IMR-90 (cell line): ENCODE results near the gene HMGN1. TPM values are rescaled to one million over a fixed set of nuclear protein-coding genes. Genes with fewer than 3 reads are reported as not detected.

ENCODE experiments used
- ATAC-seq: fragments of 200-7000 bp; cut with Tn5 transposase; 2 replicates; pipeline ENCODE4 v1.9.1; 2020; ENCODE audit warnings: low read depth, mild to moderate bottlenecking, moderate library complexity
- BruUV-seq: library from RNA; stranded (reverse); fragments of 400-500 nt; replicated peaks from 2 replicates; lab custom pipeline; 2021; lab: Mats Ljungman, UMichigan
- CTCF ChIA-PET: fragments of 300-600 bp; formaldehyde crosslinking; extraction: SDS; loops from one replicate; lab custom pipeline; 2021; ENCODE audit warnings: antibody characterized with exemption; lab: Yijun Ruan, JAX
- POLR2A ChIA-PET: fragments of 300-600 bp; sonication (Branson Sonifier 250); formaldehyde crosslinking; loops from one replicate; lab custom pipeline; 2022; ENCODE audit warnings: antibody characterized with exemption; ENCODE audit not compliant: unreplicated experiment; lab: Charles Lee
- DNase-seq: peaks from one replicate; pipeline ENCODE4 v3.0.0; 2013
- H2AFZ ChIP-seq: replicated peaks from 2 replicates; pipeline ENCODE3; 2013; ENCODE audit warnings: low read length, mild to moderate bottlenecking; ENCODE audit not compliant: poor library complexity
- H2AK5ac ChIP-seq: 2 replicates; pipeline ENCODE4 v1.6.1; 2013; ENCODE audit warnings: low read depth, low read length, inconsistent platforms
- H2AK9ac ChIP-seq: replicated peaks from 2 replicates; pipeline ENCODE3; 2013; ENCODE audit warnings: mild to moderate bottlenecking, low read depth, low read length, moderate library complexity; ENCODE audit not compliant: poor library complexity
- H2BK120ac ChIP-seq: 2 replicates; pipeline ENCODE4 v1.6.1; 2013; ENCODE audit warnings: low read depth, low read length, inconsistent platforms
- H2BK15ac ChIP-seq: 3 replicates; pipeline ENCODE4 v1.6.1; 2013; ENCODE audit warnings: low read depth, low read length, inconsistent platforms
- H2BK20ac ChIP-seq: 2 replicates; pipeline ENCODE4 v1.6.1; 2013; ENCODE audit warnings: low read depth, mild to moderate bottlenecking, inconsistent platforms, low read length, moderate library complexity
- H2BK5ac ChIP-seq: 2 replicates; pipeline ENCODE4 v1.6.1; 2013; ENCODE audit warnings: mild to moderate bottlenecking, low read depth, low read length, inconsistent platforms; ENCODE audit not compliant: poor library complexity, severe bottlenecking
- H3K14ac ChIP-seq: replicated peaks from 2 replicates; pipeline ENCODE4 v1.6.1; 2013; ENCODE audit warnings: low read depth, low read length, inconsistent platforms
- H3K18ac ChIP-seq: 2 replicates; pipeline ENCODE4 v1.6.1; 2013; ENCODE audit warnings: low read depth, low read length, control low read depth
- H3K23ac ChIP-seq: 2 replicates; pipeline ENCODE4 v1.6.1; 2013; ENCODE audit warnings: low read depth, low read length, inconsistent platforms
- H3K27ac ChIP-seq: 2 replicates; pipeline ENCODE4 v1.5.1; 2013; ENCODE audit warnings: mild to moderate bottlenecking, control low read depth, low read length; ENCODE audit not compliant: insufficient read depth
- H3K27me3 ChIP-seq: 2 replicates; pipeline ENCODE4 v1.6.1; 2013; ENCODE audit warnings: low read length; ENCODE audit not compliant: control insufficient read depth, insufficient read depth
- H3K36me3 ChIP-seq: 2 replicates; pipeline ENCODE4 v1.6.1; 2013; ENCODE audit warnings: low read length, mixed read lengths; ENCODE audit not compliant: control insufficient read depth, insufficient read depth
- H3K4ac ChIP-seq: 2 replicates; pipeline ENCODE4 v1.6.1; 2013; ENCODE audit warnings: low read depth, low read length, inconsistent platforms
- H3K4me1 ChIP-seq: 2 replicates; pipeline ENCODE4 v1.6.1; 2013; ENCODE audit warnings: low read length, mixed read lengths; ENCODE audit not compliant: control insufficient read depth, insufficient read depth
- H3K4me2 ChIP-seq: 2 replicates; pipeline ENCODE4 v1.6.1; 2013; ENCODE audit warnings: low read depth, mild to moderate bottlenecking, control low read depth, low read length, moderate library complexity
- H3K4me3 ChIP-seq: 2 replicates; pipeline ENCODE4 v1.5.1; 2013; ENCODE audit warnings: low read depth, mild to moderate bottlenecking, control low read depth, low read length, moderate library complexity; ENCODE audit not compliant: insufficient read depth
- H3K56ac ChIP-seq: 2 replicates; pipeline ENCODE4 v1.6.1; 2013; ENCODE audit warnings: low read length, inconsistent platforms; ENCODE audit not compliant: insufficient read depth; ENCODE audit errors: extremely low read depth
- H3K79me1 ChIP-seq, 2 experiments: 2 replicates each; pipeline ENCODE4 v1.6.1; 2013; ENCODE audit warnings: low read length in 2 of 2, inconsistent platforms in 1 of 2, low read depth in 1 of 2
- H3K9ac ChIP-seq: 2 replicates; pipeline ENCODE4 v1.6.1; 2013; ENCODE audit warnings: low read depth, low read length, control low read depth
- H3K9me1 ChIP-seq: 2 replicates; pipeline ENCODE4 v1.6.1; 2013; ENCODE audit warnings: low read length, inconsistent platforms; ENCODE audit not compliant: insufficient read depth
- H3K9me3 ChIP-seq: 2 replicates; pipeline ENCODE4 v1.6.1; 2013; ENCODE audit warnings: low read length; ENCODE audit not compliant: control insufficient read depth, insufficient read depth
- H4K20me1 ChIP-seq: 2 replicates; pipeline ENCODE4 v1.6.1; 2013; ENCODE audit warnings: low read length, inconsistent platforms; ENCODE audit not compliant: insufficient read depth
- H4K5ac ChIP-seq: 2 replicates; pipeline ENCODE4 v1.6.1; 2013; ENCODE audit warnings: mild to moderate bottlenecking, low read depth, low read length, control low read depth
- H4K8ac ChIP-seq, 2 experiments: 2 replicates each; pipeline ENCODE4 v1.6.1; 2013; ENCODE audit warnings: low read depth in 2 of 2, low read length in 2 of 2, control low read depth in 1 of 2, inconsistent platforms in 1 of 2
- H4K91ac ChIP-seq: 2 replicates; pipeline ENCODE4 v1.6.1; 2013; ENCODE audit warnings: low read depth, low read length, inconsistent platforms; ENCODE audit not compliant: insufficient read depth
- BHLHE40 ChIP-seq: fragments of 150-350 bp; IDR thresholded peaks from 2 replicates; pipeline ENCODE4 v1.6.1; 2016; ENCODE audit warnings: mild to moderate bottlenecking, low read depth, low read length
- CHD1 ChIP-seq: IDR thresholded peaks from 2 replicates; pipeline ENCODE4 v1.6.1; 2012; ENCODE audit warnings: low read depth, low read length, improper control_type of control experiment
- WGBS, 2 experiments: methylation state at CpG; one replicate each; pipeline versions ENCODE4 v1.1.5 to v1.1.7; 2013; ENCODE audit warnings: missing lambda C conversion rate in 2 of 2; ENCODE audit not compliant: insufficient read length in 1 of 2; ENCODE audit errors: extremely low coverage in 2 of 2; 5-methylcytosine and 5-hydroxymethylcytosine counted together
- dilution Hi-C: fragments of 300-500 bp; cut with HindIII; formaldehyde crosslinking; loops from one replicate; pipeline ENCODE4 v1.14.3; 2018; ENCODE audit warnings: low sequenced_read_pairs; ENCODE audit not compliant: unreplicated experiment
- in situ Hi-C: fragments of 300-500 bp; cut with MboI; formaldehyde crosslinking; loops from 3 replicates; pipeline ENCODE4 v1.14.3; 2019; ENCODE audit warnings: low sequenced_read_pairs, inconsistent platforms, mixed read lengths
- intact Hi-C: fragments of 100-400 bp; cut with micrococcal nuclease; formaldehyde crosslinking; loops from 2 replicates; pipeline ENCODE4 v1.10.0; 2022
- polyA plus RNA-seq, 3 experiments: library from polyadenylated mRNA; depleted of rRNA; stranded (reverse); fragments of >200 nt; gene quantifications; 2 replicates each; pipeline ENCODE4 v1.2.3, GENCODE V29; 2012; ENCODE audit warnings: low replicate concordance in 1 of 3
- total RNA-seq: library from RNA; depleted of rRNA; stranded (reverse); fragments of >200 nt; gene quantifications from 2 replicates; pipeline ENCODE4 v1.2.3, GENCODE V29; 2012

HMGN1 gene
- total and polyA plus RNA-seq, 2 of the 4 experiments (the other 2 are of a cell fraction): 55.2 to 155 TPM

GRCh38 chr21:39325458-39325857, 23.4 kb downstream of the HMGN1 start:
- Histone ChIP-seq H3K4me2 (no peak overlapping the region), H2AK9ac (no peak overlapping the region), H2BK5ac (no peak overlapping the region), H3K4ac (no peak overlapping the region), H3K9ac (no peak overlapping the region), H2AFZ (no peak overlapping the region), H4K5ac (no peak overlapping the region), H2BK20ac (no peak overlapping the region), H3K18ac (no peak overlapping the region), H2BK120ac (no peak overlapping the region), H3K23ac (no peak overlapping the region), H3K27ac (no peak overlapping the region), H3K79me1 (no peaks in the 10 kb centered on the region), H4K8ac (no peak overlapping the region), H3K4me3 (no peak overlapping the region), H3K56ac (no peak overlapping the region), H3K14ac (no peak overlapping the region), H3K4me1 (peaks cover 11% of the 10 kb centered on the region), H4K20me1 (no peaks in the 10 kb centered on the region), H3K36me3 (no peaks in the 10 kb centered on the region), H2AK5ac (no peak overlapping the region; the same call in 1 of the 2 replicates), H3K9me3 (no peaks in the 10 kb centered on the region), H4K91ac (no peak overlapping the region), H2BK15ac (no peak overlapping the region), H3K27me3 (no peaks in the 10 kb centered on the region), H3K9me1 (no peaks in the 10 kb centered on the region; the same call in 1 of the 2 replicates)
- TF ChIP-seq BHLHE40 (no peak), CHD1 (no peak)
- dilution Hi-C loops (no loop called here), intact Hi-C loops (no loop called here), in situ Hi-C loops (no loop called here)
- POLR2A ChIA-PET: no interaction called here
- BruUV-seq: no TSS peak
- ATAC-seq (no peak), DNase-seq (no peak)
- CTCF ChIA-PET: no interaction called here
- WGBS, 2 experiments: no CpG with 5 or more reads among the region's 4 CpGs
